OCI-M1 (cell line): ENCODE data around the gene AKR1D1.
"Not testable (repeated sequence)": the region's sequence is repeated elsewhere in the genome, so short reads cannot be mapped to it uniquely, and the experiment has no call there.

Experiments used
- DNase-seq: peaks from one replicate; lab custom pipeline; 2025; lab: John Stamatoyannopoulos, UW

Gene AKR1D1, protein sequence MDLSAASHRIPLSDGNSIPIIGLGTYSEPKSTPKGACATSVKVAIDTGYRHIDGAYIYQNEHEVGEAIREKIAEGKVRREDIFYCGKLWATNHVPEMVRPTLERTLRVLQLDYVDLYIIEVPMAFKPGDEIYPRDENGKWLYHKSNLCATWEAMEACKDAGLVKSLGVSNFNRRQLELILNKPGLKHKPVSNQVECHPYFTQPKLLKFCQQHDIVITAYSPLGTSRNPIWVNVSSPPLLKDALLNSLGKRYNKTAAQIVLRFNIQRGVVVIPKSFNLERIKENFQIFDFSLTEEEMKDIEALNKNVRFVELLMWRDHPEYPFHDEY

GRCh38 chr7:138076196-138076595 lies at the start of gene AKR1D1:
AKR1D1 (plus strand) TSS chr7:138076459; CDS start chr7:138076519, 60 bp downstream.
- DNase-seq: no peak

DNA sequence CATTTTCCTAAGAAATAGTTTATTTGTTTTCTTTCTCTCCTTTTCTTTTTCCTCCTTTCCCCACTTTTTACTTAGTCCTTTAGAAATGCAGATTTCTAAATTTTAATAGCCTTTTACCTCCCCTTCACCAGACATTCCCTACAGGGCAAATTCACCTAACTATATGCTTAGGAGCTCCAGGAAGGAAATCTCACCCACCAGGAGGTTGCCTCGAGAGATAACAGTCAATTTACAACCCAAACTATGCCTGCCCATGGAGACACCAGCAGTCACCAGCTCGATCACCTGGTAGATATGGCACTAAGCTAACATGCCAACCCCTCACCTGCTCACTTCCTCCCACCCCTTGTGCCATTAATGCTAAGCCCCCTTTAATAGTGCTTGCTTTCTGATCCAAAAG lies 49.2 kb upstream of the AKR1D1 start:
- no peak for DNase-seq

- no peak for DNase-seq
Observed at GRCh38 chr7:138029126-138029525, 47.1 kb upstream of the AKR1D1 start.

DNA sequence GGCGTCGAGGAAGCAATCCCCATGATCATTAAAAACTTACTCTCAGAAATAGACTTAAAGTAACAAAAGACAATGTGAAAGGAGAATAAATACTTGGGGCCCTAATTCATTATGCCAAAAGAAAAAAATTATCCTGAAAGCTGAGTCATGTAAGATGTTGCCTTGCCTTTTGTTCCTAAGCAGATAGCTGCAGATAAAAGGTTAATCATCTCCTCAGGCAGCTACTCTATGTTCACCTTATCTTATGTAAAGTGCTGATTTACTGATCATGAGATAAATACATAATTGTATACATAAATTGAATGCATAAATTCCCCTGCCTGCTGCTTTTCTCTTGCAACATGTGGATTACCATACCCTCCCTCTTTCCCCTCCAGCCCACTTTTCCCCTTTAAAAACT lies 46.3 kb upstream of the AKR1D1 start:
- DNase-seq: no peak

DNA sequence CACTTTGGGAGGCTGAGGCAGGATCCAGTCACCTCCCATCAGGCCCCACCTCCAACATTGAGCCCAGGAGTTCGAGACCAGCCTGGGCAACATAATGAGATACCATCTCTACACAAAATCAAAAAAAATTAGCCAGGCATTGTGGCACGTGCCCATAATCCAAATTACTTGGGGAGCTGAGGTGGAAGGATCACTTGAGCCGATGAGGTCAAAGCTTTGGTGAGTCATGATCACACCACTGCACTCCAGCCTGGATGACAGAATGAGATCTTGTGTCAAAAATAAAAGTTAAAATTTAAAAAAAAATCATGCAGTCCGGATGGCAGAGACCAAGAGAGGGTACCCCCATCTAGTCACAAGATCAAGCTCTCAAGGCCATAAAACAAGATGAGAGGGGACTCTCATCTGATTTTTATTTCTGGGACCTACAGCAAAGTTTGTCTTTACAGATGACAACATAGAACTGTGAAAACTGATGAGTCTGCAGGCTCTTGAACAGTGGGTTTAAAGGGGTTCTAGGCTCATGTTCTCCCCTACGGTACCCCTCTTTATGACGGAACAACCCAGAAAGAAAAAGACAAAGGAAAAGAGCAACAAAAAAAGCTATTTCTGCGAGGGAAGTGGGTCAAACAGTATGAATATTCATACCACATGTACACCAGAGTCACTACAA lies 45.4 kb upstream of the AKR1D1 start:
- DNase-seq: no peak

- DNase-seq: no peak
Observed at GRCh38 chr7:138032186-138032585, 44.1 kb upstream of the AKR1D1 start.

DNA sequence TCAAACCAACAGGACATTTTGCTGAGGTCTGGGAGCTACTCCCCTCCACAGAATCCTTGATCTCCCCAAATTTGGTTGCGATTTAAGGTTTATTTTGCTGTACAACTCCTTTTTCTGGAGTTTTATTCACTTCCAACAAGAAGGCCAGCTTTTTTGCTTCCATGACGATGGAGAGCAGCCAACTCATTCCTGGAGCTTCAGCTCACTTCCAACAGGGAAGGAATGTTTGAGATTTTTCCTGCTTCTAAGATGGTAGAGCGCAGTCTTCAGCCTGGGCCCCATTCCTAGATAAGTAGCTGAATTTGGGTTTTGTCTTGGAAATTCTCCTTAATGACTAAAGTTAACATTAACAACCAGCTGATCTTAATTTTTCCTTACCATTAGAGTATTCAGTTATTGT lies 43.5 kb upstream of the AKR1D1 start:
- no peak for DNase-seq

DNA sequence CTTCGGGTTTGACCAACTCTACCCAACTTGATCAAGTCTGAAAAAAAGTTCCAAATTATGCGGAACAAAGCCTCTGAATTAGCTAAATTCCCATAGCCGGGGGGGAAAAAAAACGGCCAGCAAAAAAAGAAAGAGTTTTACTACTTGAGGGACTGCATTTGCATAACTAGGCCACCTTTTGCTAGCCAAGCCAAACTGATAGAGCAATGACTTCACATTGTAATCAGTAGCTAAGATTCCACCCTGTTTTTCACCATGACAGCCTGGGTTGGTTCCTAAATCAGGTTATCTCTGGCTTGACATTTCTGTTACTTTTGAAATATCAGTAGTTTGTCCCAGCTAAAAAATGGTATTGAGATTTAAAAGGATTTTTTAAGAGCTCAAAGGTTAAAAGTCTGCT lies 43.0 kb upstream of the AKR1D1 start:
- no peak for DNase-seq

DNA sequence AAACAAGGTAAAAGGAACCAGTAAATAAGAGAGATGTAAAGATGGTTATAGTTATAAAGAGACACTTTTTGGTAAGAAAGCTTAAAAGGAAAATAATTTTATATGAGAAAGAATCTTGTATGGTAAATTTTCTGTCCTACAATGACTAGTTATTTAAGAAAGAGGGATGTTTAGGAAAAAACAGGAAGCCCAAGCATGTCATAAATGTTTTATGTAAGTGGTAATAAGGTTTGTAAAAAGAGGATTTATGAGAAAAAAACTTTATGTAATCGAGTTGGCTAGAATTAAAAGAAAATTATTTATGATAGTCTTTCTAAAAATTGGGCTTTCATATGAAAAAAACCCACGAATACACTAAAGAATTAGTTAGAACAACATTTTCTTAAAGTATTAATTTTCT lies 40.1 kb upstream of the AKR1D1 start:
- peak; percentile 3 for DNase-seq

GRCh38 chr7:138040063-138040462 lies 36.2 kb upstream of the AKR1D1 start:
- DNase-seq: not testable (repeated sequence)

DNA sequence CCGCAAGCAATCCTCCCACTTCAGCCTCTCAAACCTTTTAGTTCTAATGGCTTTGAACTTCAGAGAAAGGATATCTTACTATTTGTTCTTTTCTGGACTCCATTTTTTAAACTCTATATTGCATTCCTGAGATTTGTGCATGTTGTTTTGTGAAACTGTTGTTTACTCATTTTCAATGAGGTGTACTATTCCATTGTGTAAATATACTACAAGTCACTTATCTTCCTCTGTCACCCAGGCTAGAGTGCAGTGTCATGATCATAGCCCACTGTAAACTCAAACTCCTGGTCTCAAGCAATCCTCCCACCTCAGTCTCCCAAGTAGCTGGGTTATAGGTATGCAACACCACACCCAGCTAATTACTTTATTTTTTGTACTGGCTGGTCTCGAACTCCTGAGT lies 31.4 kb upstream of the AKR1D1 start:
- DNase-seq: no peak

DNA sequence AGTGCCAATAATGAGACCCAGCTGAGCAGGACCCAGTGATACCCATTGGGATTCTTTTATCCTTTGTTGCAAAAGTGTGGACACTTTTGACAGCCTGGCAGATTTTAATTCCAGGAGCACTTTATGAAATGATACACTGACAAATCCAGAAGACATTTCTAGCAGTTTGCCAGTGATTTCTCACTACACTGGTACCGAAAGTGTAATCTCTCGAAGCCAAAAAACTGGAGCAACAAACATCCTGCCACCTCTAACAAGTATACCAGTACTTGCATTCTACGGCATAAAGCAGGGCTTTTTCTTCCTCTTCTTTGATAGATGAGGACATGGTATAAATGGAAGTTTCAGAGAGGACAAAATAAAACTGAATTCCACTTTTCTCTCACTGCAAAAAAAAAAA lies 28.4 kb upstream of the AKR1D1 start:
- no peak for DNase-seq

GRCh38 chr7:138049505-138050116 lies 26.6 kb upstream of the AKR1D1 start:
- DNase-seq: no peak

GRCh38 chr7:138051712-138052247 lies 24.5 kb upstream of the AKR1D1 start:
- not testable (repeated sequence) for DNase-seq

GRCh38 chr7:138052696-138053095 lies 23.6 kb upstream of the AKR1D1 start:
- no peak for DNase-seq

GRCh38 chr7:138055698-138056097 lies 20.6 kb upstream of the AKR1D1 start:
- not testable (repeated sequence) for DNase-seq

- no peak for DNase-seq
Observed at GRCh38 chr7:138063400-138063799, 12.9 kb upstream of the AKR1D1 start.

DNA sequence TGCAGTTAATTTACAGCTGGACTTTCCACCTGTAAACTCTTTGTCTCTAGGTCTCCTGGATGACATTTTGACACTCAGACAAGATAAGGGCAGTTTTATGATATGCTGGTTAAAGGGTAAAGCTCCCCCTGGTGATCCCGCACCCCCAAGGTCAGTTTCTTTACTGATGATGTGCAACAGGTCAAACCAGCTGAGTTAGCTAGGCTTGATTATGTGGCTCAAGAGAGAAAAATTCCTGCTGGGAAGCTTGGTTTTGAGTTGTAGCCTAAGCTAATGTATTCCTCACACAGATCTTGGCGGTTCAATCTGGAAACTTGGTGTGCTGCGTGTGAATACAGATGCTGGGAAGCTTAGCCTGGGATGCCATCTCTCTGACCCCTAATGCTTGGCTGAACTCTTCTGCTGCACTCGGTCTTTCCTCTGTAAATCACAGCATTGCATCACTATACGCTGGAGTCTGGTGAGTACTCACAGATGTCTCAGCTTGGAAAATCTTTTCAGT lies 11.4 kb upstream of the AKR1D1 start:
- no peak for DNase-seq

DNA sequence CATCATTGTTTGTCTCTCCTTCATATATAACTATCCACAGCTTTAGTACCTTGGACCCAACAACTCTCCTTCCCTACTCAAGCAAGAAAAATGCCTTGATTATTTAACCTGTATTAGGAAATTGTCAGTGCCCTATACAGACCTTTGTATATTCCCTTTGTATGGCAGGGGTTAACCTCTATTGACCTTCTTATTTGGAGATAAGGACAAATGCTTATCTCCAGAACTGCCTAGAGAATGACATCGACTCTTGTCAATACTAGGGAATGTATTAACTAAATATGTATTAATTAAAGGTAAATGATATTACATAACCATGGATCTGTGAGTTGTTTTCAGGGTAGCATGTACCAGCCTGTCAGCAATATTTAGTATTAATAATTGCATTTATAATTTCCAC lies 10.4 kb upstream of the AKR1D1 start:
- no peak for DNase-seq

DNA sequence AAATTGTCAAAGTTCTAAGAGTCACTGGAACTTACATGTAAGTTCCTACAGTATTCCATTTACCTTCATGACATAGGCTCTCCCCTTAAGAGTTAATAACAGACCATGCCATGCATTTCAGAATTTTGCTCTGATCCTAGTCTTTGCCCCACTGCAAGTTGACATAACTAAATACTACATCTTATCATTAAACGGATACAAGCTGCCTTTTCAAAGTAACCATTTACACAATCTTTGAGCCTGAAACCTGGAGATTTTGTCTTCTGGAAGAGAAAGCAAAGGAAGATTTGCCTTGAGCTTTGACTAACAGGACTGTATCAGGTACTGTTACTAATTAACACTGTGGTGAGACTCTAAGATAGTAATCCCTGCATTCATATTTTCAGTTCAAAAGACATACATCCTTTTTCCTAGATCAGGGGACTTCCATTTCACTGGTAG lies 9.3 kb upstream of the AKR1D1 start:
- no peak for DNase-seq

DNA sequence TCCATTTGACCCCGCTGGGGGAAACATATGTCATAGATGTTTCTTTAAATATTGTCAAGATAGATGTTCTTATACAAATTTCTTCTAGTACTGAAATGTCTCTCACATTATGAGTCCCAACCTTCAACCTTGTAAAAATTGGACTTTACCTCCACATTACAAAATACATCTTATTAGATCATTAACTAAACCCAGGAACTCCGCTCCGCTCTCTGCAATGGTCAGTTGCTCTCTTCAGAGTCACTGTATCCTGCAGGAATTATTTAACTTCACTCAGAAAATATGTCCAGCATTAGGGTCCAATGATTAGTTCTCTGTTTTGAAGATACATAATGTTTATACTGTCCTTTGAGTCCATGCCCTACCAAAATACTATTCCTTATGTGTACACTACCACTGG lies 8.5 kb upstream of the AKR1D1 start:
- no peak for DNase-seq

GRCh38 chr7:138070908-138071307 lies 5.4 kb upstream of the AKR1D1 start:
- DNase-seq: no peak

- no peak for DNase-seq
Observed at GRCh38 chr7:138072726-138073125, 3.5 kb upstream of the AKR1D1 start.
